Smooth muscle cell (in vitro differentiated cells): Measurements from ENCODE around the gene EML6. TPM values are rescaled to one million over a fixed set of nuclear protein-coding genes. Genes with fewer than 3 reads are reported as not detected.

ENCODE experiments used
- DNase-seq: peaks from one replicate; lab custom pipeline; 2025; ENCODE audit not compliant: unreplicated experiment; lab: John Stamatoyannopoulos, UW
- H2AFZ ChIP-seq: fragments of 200-600 bp; sonication (generic); 2 replicates; pipeline ENCODE4 v1.6.0; 2016; ENCODE audit warnings: antibody characterized with exemption, low read depth, mild to moderate bottlenecking
- H3F3A ChIP-seq: fragments of 200-600 bp; sonication (generic); 2 replicates; pipeline ENCODE4 v1.6.0; 2017; ENCODE audit warnings: antibody characterized with exemption, low read depth
- H3K27ac ChIP-seq: fragments of 200-600 bp; sonication (generic); 2 replicates; pipeline ENCODE4 v1.5.1; 2016; ENCODE audit warnings: low read depth, mild to moderate bottlenecking
- H3K27me3 ChIP-seq: fragments of 200-600 bp; sonication (generic); 2 replicates; pipeline ENCODE4 v1.6.1; 2016; ENCODE audit warnings: low read depth, mild to moderate bottlenecking
- H3K36me3 ChIP-seq: fragments of 200-600 bp; sonication (generic); 2 replicates; pipeline ENCODE4 v1.5.1; 2016; ENCODE audit warnings: low read depth
- H3K4me1 ChIP-seq: fragments of 200-600 bp; sonication (generic); 2 replicates; pipeline ENCODE4 v1.5.1; 2016; ENCODE audit warnings: low read depth
- H3K4me2 ChIP-seq: fragments of 200-600 bp; sonication (generic); 2 replicates; pipeline ENCODE4 v1.6.0; 2016; ENCODE audit warnings: mild to moderate bottlenecking
- H3K4me3 ChIP-seq: fragments of 200-600 bp; sonication (generic); 2 replicates; pipeline ENCODE4 v1.5.1; 2016; ENCODE audit warnings: mild to moderate bottlenecking
- H3K79me2 ChIP-seq: fragments of 200-600 bp; sonication (generic); 2 replicates; pipeline ENCODE4 v1.6.0; 2016; ENCODE audit warnings: low read depth, mild to moderate bottlenecking
- H3K9ac ChIP-seq: fragments of 200-600 bp; sonication (generic); 2 replicates; pipeline ENCODE4 v1.6.0; 2016; ENCODE audit warnings: low read depth
- H3K9me3 ChIP-seq: fragments of 200-600 bp; sonication (generic); replicated peaks from 2 replicates; pipeline ENCODE4 v1.5.1; 2016; ENCODE audit warnings: low read depth
- H4K20me1 ChIP-seq: fragments of 200-600 bp; sonication (generic); 2 replicates; pipeline ENCODE4 v1.6.0; 2016; ENCODE audit warnings: low read depth
- WGBS: methylation state at CpG from one replicate; pipeline ENCODE4 v1.1.7; 2016; ENCODE audit warnings: low lambda C conversion rate; 5-methylcytosine and 5-hydroxymethylcytosine counted together
- polyA plus RNA-seq: library from polyadenylated mRNA; unstranded; fragments of >200 nt; fragmentation: Nextera tagmentation; extraction: Ambion mirVana; gene quantifications from 2 replicates; pipeline ENCODE4 v1.2.1, GENCODE V29; 2016
- total RNA-seq: library from RNA; depleted of rRNA; stranded (reverse); fragments of >200 nt; gene quantifications from 2 replicates; pipeline ENCODE4 v1.2.3, GENCODE V29; 2014
- TF ChIP-seq, protein P1 (sequence below): fragments of 200-600 bp; sonication (generic); IDR thresholded peaks from 2 replicates; pipeline ENCODE4 v1.5.1; 2017; ENCODE audit warnings: borderline replicate concordance, mild to moderate bottlenecking, antibody characterized with exemption; ENCODE audit not compliant: insufficient read depth, poor library complexity, severe bottlenecking

The EML6 gene
- total and polyA plus RNA-seq, 2 experiments from 2014 or later: 0.49 to 0.54 TPM

DNA sequence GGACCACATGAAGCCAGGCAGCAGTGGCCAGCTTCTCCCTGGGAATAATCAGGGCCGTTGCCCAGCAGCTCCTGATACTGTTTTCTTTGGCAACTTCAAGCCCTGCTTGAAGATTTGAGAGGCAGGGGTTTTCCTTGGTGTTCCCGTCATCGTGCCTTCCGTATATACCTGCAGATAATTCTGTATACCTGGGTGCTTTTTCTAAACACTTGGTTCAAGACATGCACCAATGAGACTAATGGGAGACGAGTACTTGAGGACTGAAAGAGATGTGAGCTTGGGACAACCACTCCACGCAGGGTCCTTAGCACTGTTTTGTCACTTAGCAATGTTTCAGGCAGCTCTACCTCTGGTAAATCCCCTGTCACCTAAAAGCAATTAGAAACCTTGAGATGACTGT lies 208.0 kb downstream of the EML6 start:
- Histone ChIP-seq H4K20me1 (no peaks in the 10 kb centered on the region), H3K79me2 (no peaks in the 10 kb centered on the region), H3K4me2 (no peak overlapping the region), H2AFZ (no peak overlapping the region), H3F3A (no peaks in the 10 kb centered on the region), H3K27me3 (no peaks in the 10 kb centered on the region), H3K9me3 (no peaks in the 10 kb centered on the region), H3K4me3 (no peak overlapping the region), H3K27ac (no peak overlapping the region), H3K4me1 (no peaks in the 10 kb centered on the region), H3K9ac (no peak overlapping the region), H3K36me3 (no peaks in the 10 kb centered on the region)
- 94% methylated on average over 6 of the region's 6 CpGs for WGBS
- TF ChIP-seq, protein P1, sequence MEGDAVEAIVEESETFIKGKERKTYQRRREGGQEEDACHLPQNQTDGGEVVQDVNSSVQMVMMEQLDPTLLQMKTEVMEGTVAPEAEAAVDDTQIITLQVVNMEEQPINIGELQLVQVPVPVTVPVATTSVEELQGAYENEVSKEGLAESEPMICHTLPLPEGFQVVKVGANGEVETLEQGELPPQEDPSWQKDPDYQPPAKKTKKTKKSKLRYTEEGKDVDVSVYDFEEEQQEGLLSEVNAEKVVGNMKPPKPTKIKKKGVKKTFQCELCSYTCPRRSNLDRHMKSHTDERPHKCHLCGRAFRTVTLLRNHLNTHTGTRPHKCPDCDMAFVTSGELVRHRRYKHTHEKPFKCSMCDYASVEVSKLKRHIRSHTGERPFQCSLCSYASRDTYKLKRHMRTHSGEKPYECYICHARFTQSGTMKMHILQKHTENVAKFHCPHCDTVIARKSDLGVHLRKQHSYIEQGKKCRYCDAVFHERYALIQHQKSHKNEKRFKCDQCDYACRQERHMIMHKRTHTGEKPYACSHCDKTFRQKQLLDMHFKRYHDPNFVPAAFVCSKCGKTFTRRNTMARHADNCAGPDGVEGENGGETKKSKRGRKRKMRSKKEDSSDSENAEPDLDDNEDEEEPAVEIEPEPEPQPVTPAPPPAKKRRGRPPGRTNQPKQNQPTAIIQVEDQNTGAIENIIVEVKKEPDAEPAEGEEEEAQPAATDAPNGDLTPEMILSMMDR: no peak
- no peak for DNase-seq

DNA sequence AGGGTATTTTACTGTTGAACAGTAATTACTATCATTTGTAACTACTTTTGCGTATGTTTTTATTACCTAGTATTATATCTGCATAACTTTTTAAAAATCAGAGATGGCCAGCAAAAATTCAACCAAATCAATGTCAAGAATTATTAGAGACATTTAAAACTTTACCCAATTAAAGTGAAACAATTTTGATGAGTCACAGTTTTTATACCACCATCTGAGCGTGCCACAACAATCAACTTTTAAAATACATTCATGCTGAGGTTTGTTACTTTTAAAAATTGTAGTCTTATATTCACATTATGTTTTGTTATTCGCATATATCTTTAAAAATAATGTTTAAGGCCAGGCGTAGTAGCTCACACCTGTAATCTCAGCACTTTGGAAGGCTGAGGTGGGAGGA lies 211.9 kb downstream of the EML6 start:
- TF ChIP-seq, protein P1: no peak
- no peak overlapping the region for H3K4me3 ChIP-seq
- WGBS: 85% methylated on average over 4 of the region's 4 CpGs

DNA sequence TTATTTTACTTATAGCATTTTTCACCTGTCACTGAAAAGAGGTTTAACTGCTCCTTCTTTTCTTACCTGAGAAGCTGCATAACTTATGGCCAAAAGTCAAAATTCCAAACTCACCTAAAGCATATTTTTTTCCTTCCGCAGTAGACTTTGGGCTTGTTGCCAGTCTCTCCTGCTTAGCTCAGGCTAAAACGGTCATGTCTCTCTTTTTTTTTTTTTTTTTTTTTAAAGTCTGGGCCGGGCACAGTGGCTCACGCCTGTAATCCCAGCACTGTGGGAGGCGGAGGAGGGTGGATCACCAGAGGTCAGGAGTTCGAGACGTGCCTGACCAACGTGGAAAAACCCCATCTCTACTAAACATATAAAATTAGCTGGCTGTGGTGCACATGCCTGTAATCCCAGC lies 213.3 kb downstream of the EML6 start:
- TF ChIP-seq, protein P1: no peak
- no peak overlapping the region for H3K4me3 ChIP-seq
- H3K27ac ChIP-seq: no peak overlapping the region
- no peaks in the 10 kb centered on the region for H3K36me3 ChIP-seq
- H3F3A ChIP-seq: no peaks in the 10 kb centered on the region
- 79% methylated on average over 8 of the region's 8 CpGs for WGBS
- H3K9ac ChIP-seq: no peak overlapping the region
- H2AFZ ChIP-seq: no peak overlapping the region
- H4K20me1 ChIP-seq: no peaks in the 10 kb centered on the region
- H3K9me3 ChIP-seq: no peaks in the 10 kb centered on the region
- DNase-seq: no peak
- H3K79me2 ChIP-seq: no peaks in the 10 kb centered on the region
- no peaks in the 10 kb centered on the region for H3K27me3 ChIP-seq
- no peaks in the 10 kb centered on the region for H3K4me1 ChIP-seq
- no peak overlapping the region for H3K4me2 ChIP-seq

More for the DNA sequence above, 211.9 kb downstream of the EML6 start:
- DNase-seq: no peak
- H3K27me3 ChIP-seq: no peaks in the 10 kb centered on the region
- H3K79me2 ChIP-seq: no peaks in the 10 kb centered on the region
- H3K9ac ChIP-seq: no peak overlapping the region
- H3K4me1 ChIP-seq: no peaks in the 10 kb centered on the region
- H3K27ac ChIP-seq: no peak overlapping the region
- no peaks in the 10 kb centered on the region for H3K36me3 ChIP-seq
- H4K20me1 ChIP-seq: no peaks in the 10 kb centered on the region
- no peaks in the 10 kb centered on the region for H3F3A ChIP-seq
- no peak overlapping the region for H3K4me2 ChIP-seq
- no peaks in the 10 kb centered on the region for H3K9me3 ChIP-seq
- H2AFZ ChIP-seq: no peak overlapping the region

DNA sequence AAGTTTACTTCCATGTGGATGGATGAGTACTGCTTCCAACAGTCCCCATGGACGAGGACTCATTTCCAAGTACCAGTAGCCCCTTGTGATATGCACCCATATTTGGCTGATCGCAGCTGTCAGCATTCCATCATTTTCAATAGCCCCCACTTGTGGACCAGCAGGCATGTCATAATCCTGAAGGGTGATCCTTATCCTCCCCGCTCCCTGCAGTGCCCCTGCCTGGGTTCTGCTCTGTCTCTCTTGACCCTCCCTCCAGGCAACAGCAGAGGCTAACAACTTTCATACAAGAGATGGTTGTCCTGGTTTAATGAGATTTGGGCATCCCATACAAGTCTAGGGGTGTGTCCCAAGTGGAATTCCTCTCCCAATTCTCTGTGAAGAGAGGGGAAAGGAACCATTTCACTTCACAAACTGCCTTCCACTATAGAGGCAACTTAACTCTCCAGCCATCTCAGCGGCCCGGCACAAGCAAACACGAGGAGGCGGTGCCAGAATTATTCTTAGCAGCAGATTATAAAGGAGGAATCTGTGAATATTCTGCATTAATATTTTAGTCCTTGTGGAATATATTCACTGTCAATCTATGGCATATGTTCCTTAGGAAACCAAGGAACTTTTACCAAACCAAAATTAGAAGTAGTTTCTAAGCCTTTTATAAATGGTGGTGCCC lies 216.1 kb downstream of the EML6 start:
- Histone ChIP-seq H3K27ac (no peak overlapping the region), H3K9me3 (no peaks in the 10 kb centered on the region), H3F3A (no peaks in the 10 kb centered on the region), H3K4me3 (no peak overlapping the region), H2AFZ (no peak overlapping the region), H3K9ac (no peak overlapping the region), H3K79me2 (no peaks in the 10 kb centered on the region), H3K27me3 (no peaks in the 10 kb centered on the region), H3K36me3 (no peaks in the 10 kb centered on the region), H4K20me1 (no peaks in the 10 kb centered on the region), H3K4me1 (no peaks in the 10 kb centered on the region), H3K4me2 (no peak overlapping the region)
- TF ChIP-seq, protein P1: no peak
- no peak for DNase-seq
- WGBS: 93% methylated on average over 7 of the region's 7 CpGs
